H1 (cell line): ENCODE results near the gene CAMP. TPM values are rescaled to one million over a fixed set of nuclear protein-coding genes. Genes with fewer than 3 reads are reported as not detected.
"Not testable (repeated sequence)": the region's sequence is repeated elsewhere in the genome, so short reads cannot be mapped to it uniquely, and the experiment has no call there.

ENCODE experiments used
- CTCF ChIA-PET: fragments of 300-600 bp; sonication (Branson Sonifier 250); formaldehyde crosslinking; loops from one replicate; lab custom pipeline; 2021; ENCODE audit not compliant: partially characterized antibody; lab: Charles Lee
- POLR2A ChIA-PET: fragments of 300-600 bp; sonication (Branson Sonifier 250); formaldehyde crosslinking; loops from one replicate; lab custom pipeline; 2021; ENCODE audit warnings: inconsistent platforms; ENCODE audit not compliant: partially characterized antibody; lab: Charles Lee
- DNase-seq, 2 experiments: peaks; one replicate each; pipeline versions ENCODE4 v3.0.0 to v3.0.0-alpha.2; 2010 to 2022; ENCODE audit warnings: low spot score in 2 of 2, low read depth in 1 of 2, mixed read lengths in 1 of 2
- FAIRE-seq: peaks from 2 replicates; lab custom pipeline; 2011; peaks lifted over from hg19 to GRCh38; lab: Jason Lieb, UNC
- H2AFZ ChIP-seq: 2 replicates; pipeline ENCODE4 v1.8.1; 2012; ENCODE audit warnings: low read length, inconsistent platforms
- H2AK5ac ChIP-seq: 2 replicates; pipeline ENCODE4 v1.6.1; 2013; ENCODE audit warnings: low read depth, low read length
- H2BK120ac ChIP-seq: replicated peaks from 2 replicates; pipeline ENCODE3; 2013; ENCODE audit warnings: low read depth, low read length, inconsistent platforms
- H2BK12ac ChIP-seq: 2 replicates; pipeline ENCODE4 v1.6.1; 2013; ENCODE audit warnings: low read depth, low read length
- H2BK15ac ChIP-seq: 2 replicates; pipeline ENCODE4 v1.6.1; 2013; ENCODE audit warnings: low read length
- H2BK20ac ChIP-seq: 2 replicates; pipeline ENCODE4 v1.6.1; 2013; ENCODE audit warnings: low read length
- H2BK5ac ChIP-seq: 2 replicates; pipeline ENCODE4 v1.6.1; 2013; ENCODE audit warnings: low read depth, low read length
- H3K14ac ChIP-seq: 2 replicates; pipeline ENCODE4 v1.6.1; 2013; ENCODE audit warnings: inconsistent platforms; ENCODE audit not compliant: insufficient read length
- H3K18ac ChIP-seq: 2 replicates; pipeline ENCODE4 v1.6.1; 2013; ENCODE audit warnings: low read length; ENCODE audit errors: extremely low read depth
- H3K23ac ChIP-seq: 2 replicates; pipeline ENCODE4 v1.6.1; 2013; ENCODE audit warnings: inconsistent platforms; ENCODE audit not compliant: insufficient read length
- H3K23me2 ChIP-seq: 2 replicates; pipeline ENCODE4 v1.6.1; 2013; ENCODE audit warnings: low read depth, low read length
- H3K27ac ChIP-seq: 2 replicates; pipeline ENCODE4 v1.6.1; 2011; ENCODE audit warnings: low read depth, low read length, inconsistent platforms
- H3K27me3 ChIP-seq, 4 experiments: replicated peaks in 1 of 4; 1 replicate in 1 of 4; 2 replicates in 3 of 4; pipeline versions ENCODE4 v1.6.1 to v1.8.1; 2011 to 2013; ENCODE audit warnings: low read length in 3 of 4, mild to moderate bottlenecking in 3 of 4, inconsistent platforms in 2 of 4, mixed read lengths in 2 of 4, moderate library complexity in 1 of 4; ENCODE audit not compliant: control insufficient read depth in 3 of 4, insufficient read depth in 3 of 4; ENCODE audit errors: extremely low read depth in 1 of 4
- H3K36me3 ChIP-seq, 4 experiments: 2 replicates each; pipeline versions ENCODE4 v1.6.1 to v1.8.1; 2011 to 2013; ENCODE audit warnings: mild to moderate bottlenecking in 4 of 4, low read length in 3 of 4, moderate library complexity in 2 of 4, control low read depth in 1 of 4, inconsistent platforms in 1 of 4; ENCODE audit not compliant: insufficient read depth in 4 of 4, control insufficient read depth in 2 of 4
- H3K4ac ChIP-seq: replicated peaks from 2 replicates; pipeline ENCODE3; 2013; ENCODE audit warnings: low read length, low read depth, mixed read lengths, inconsistent platforms; ENCODE audit not compliant: insufficient read length
- H3K4me1 ChIP-seq, 4 experiments: replicated peaks in 1 of 4; 1 replicate in 1 of 4; 2 replicates in 3 of 4; pipeline versions ENCODE4 v1.6.1 to v1.8.1; 2011 to 2013; ENCODE audit warnings: low read length in 3 of 4, inconsistent platforms in 2 of 4, mixed read lengths in 1 of 4; ENCODE audit not compliant: insufficient read depth in 4 of 4, control insufficient read depth in 3 of 4
- H3K4me2 ChIP-seq, 2 experiments: 2 replicates each; pipeline versions ENCODE4 v1.6.1 to v1.8.1; 2011 to 2013; ENCODE audit warnings: low read depth in 2 of 2, low read length in 2 of 2, control low read depth in 1 of 2, inconsistent platforms in 1 of 2, mild to moderate bottlenecking in 1 of 2; ENCODE audit not compliant: insufficient read depth in 1 of 2
- H3K4me3 ChIP-seq, 4 experiments: fragments of 200-600, 300-600 bp in 1 of 4; sonication (generic), shearing (Covaris generic), sonication (Bioruptor Twin) in 1 of 4; 2 replicates each; pipeline versions ENCODE4 v1.5.1 to v1.8.1; 2011 to 2016; ENCODE audit warnings: low read length in 4 of 4, low read depth in 3 of 4, control low read depth in 2 of 4, inconsistent platforms in 2 of 4, mild to moderate bottlenecking in 2 of 4, mixed read lengths in 1 of 4, moderate library complexity in 1 of 4; ENCODE audit not compliant: insufficient read depth in 2 of 4; ENCODE audit errors: extremely low read depth in 1 of 4
- H3K56ac ChIP-seq: replicated peaks from 2 replicates; pipeline ENCODE3; 2013; ENCODE audit warnings: low read depth, mild to moderate bottlenecking, mixed read lengths, low read length, inconsistent platforms; ENCODE audit not compliant: insufficient read length
- H3K79me1 ChIP-seq: 2 replicates; pipeline ENCODE4 v1.6.1; 2013; ENCODE audit warnings: low read depth, low read length, control low read depth
- H3K79me2 ChIP-seq, 2 experiments: 2 replicates each; pipeline versions ENCODE4 v1.6.1 to v1.8.1; 2012 to 2013; ENCODE audit warnings: low read length in 2 of 2, mild to moderate bottlenecking in 2 of 2, inconsistent platforms in 1 of 2; ENCODE audit not compliant: insufficient read depth in 2 of 2, control insufficient read depth in 1 of 2
- H3K9ac ChIP-seq, 4 experiments: replicated peaks in 1 of 4; 1 replicate in 1 of 4; 2 replicates in 3 of 4; pipeline versions ENCODE4 v1.6.1 to v1.8.1; 2011 to 2013; ENCODE audit warnings: low read depth in 3 of 4, low read length in 3 of 4, control low read depth in 2 of 4, mild to moderate bottlenecking in 2 of 4, moderate library complexity in 2 of 4, inconsistent platforms in 1 of 4; ENCODE audit errors: extremely low read depth in 1 of 4
- H3K9me3 ChIP-seq, 2 experiments: 2 replicates each; pipeline versions ENCODE4 v1.6.1 to v1.8.1; 2012 to 2013; ENCODE audit warnings: mild to moderate bottlenecking in 2 of 2, moderate library complexity in 2 of 2, control low read depth in 1 of 2, inconsistent platforms in 1 of 2, low read depth in 1 of 2, low read length in 1 of 2, mixed read lengths in 1 of 2; ENCODE audit not compliant: insufficient read depth in 2 of 2
- H4K20me1 ChIP-seq, 2 experiments: replicated peaks in 1 of 2; 2 replicates each; pipeline versions ENCODE3 to v1.8.1; 2011 to 2013; ENCODE audit warnings: inconsistent platforms in 2 of 2, low read length in 2 of 2, mild to moderate bottlenecking in 1 of 2; ENCODE audit not compliant: insufficient read depth in 2 of 2, control insufficient read depth in 1 of 2
- H4K5ac ChIP-seq: 2 replicates; pipeline ENCODE4 v1.6.1; 2013; ENCODE audit warnings: low read length, low read depth, mixed read lengths, inconsistent platforms; ENCODE audit not compliant: insufficient read length
- H4K8ac ChIP-seq: 2 replicates; pipeline ENCODE4 v1.8.0; 2013; ENCODE audit warnings: mild to moderate bottlenecking, moderate library complexity, low read length, inconsistent platforms; ENCODE audit not compliant: insufficient read depth; ENCODE audit errors: extremely low read depth
- H4K91ac ChIP-seq: replicated peaks from 2 replicates; pipeline ENCODE3; 2013; ENCODE audit warnings: low read length, mixed read lengths, inconsistent platforms; ENCODE audit not compliant: insufficient read length
- WGBS, 2 experiments: shearing (Covaris generic) in 1 of 2; methylation state at CpG; one replicate each; pipeline versions ENCODE4 v1.1.6 to v1.1.7; 2013 to 2015; ENCODE audit warnings: low lambda C conversion rate in 2 of 2, mixed read lengths in 2 of 2, inconsistent platforms in 1 of 2, low coverage in 1 of 2, missing lambda C conversion rate in 1 of 2; ENCODE audit not compliant: insufficient replicate concordance in 2 of 2, insufficient coverage in 1 of 2, insufficient read length in 1 of 2; ENCODE audit errors: extremely low coverage in 1 of 2, missing lambda C conversion rate in 1 of 2; 5-methylcytosine and 5-hydroxymethylcytosine counted together
- polyA plus RNA-seq, 7 experiments: library from polyadenylated mRNA; depleted of rRNA in 3 of 7; stranded (reverse) in 5 of 7; unstranded in 2 of 7; fragments of >200 nt in 5 of 7; fragments of 200-250 nt in 2 of 7; gene quantifications; 1 replicate in 5 of 7; 2 replicates in 1 of 7; 4 replicates in 1 of 7; pipeline versions ENCODE4 v1.2.1 to v1.2.3, GENCODE V29; 2011 to 2013; ENCODE audit warnings: missing spikeins in 2 of 7, mixed read lengths in 2 of 7
- total RNA-seq: library from RNA; stranded (reverse); fragmentation: NEBNext Ultra II Directional; extraction: Animal tissue kit (Norgen Biotek cat#: 25700); gene quantifications from 2 replicates; pipeline ENCODE4 v1.2.1, GENCODE V29; 2021

The CAMP gene
- total and polyA plus RNA-seq, 2 of the 8 experiments (the other 6 are each of a cell fraction or from before 2014, with no cell fraction given) = not detected

- CTCF ChIA-PET = interaction anchor here (1.0 to 10.6 kb wide), 10 partner anchors 12 to 249 kb away, joined by 3 to 138 read pairs (median 6); no protein-coding TSS in a partner anchor
- POLR2A ChIA-PET = interaction anchor here (0.8 to 4.2 kb wide), 17 partner anchors 13 to 201 kb away, joined by 3 to 29 read pairs (median 5); partner anchors contain the start of genes CCDC51, PLXNB1, TMA7 and ZNF589
- H3K4ac ChIP-seq, H4K91ac ChIP-seq, H4K5ac ChIP-seq, H3K14ac ChIP-seq, H3K79me2 ChIP-seq, H3K4me1 ChIP-seq, H2BK120ac ChIP-seq, H2AK5ac ChIP-seq, H3K23me2 ChIP-seq, H2BK5ac ChIP-seq, H3K4me2 ChIP-seq, H3K27me3 ChIP-seq, H3K4me3 ChIP-seq, H3K56ac ChIP-seq, H2BK15ac ChIP-seq, H3K23ac ChIP-seq, H3K27ac ChIP-seq, FAIRE-seq, H2BK12ac ChIP-seq, H3K79me1 ChIP-seq, H3K18ac ChIP-seq, DNase-seq, H3K9ac ChIP-seq, H4K20me1 ChIP-seq, H4K8ac ChIP-seq, H2AFZ ChIP-seq, H2BK20ac ChIP-seq: not testable (repeated sequence)
- Histone ChIP-seq H3K9me3 (peaks cover 16 to 34% of the 10 kb centered on the region in 2 experiments), H3K36me3 (peaks cover 36 to 62% (median 53%) of the 10 kb centered on the region in 4 experiments)
- 96% methylated on average over 10 of the region's 10 CpGs; no CpG with 5 or more reads in 1 of the 2 experiments for WGBS, 2 experiments
Observed at GRCh38 chr3:48271223-48271622, 47.9 kb downstream of the CAMP start.
